Muscle of arm (tissue), 14 donors: ENCODE results near the gene FCHO2. TPM values are rescaled to one million over a fixed set of nuclear protein-coding genes. Genes with fewer than 3 reads are reported as not detected.
"Not testable (repeated sequence)": the region's sequence is repeated elsewhere in the genome, so short reads cannot be mapped to it uniquely, and the experiment has no call there.

Source experiments
- DNase-seq: peaks from one replicate; pipeline ENCODE4 v3.0.0-alpha.2; 2013
- long read RNA-seq, 11 donors: transcript quantifications; one replicate each; lab custom pipeline, GENCODE V29; 2026
- polyA plus RNA-seq, 12 donors: library from polyadenylated mRNA; unstranded; fragments of 120-200 nt; gene quantifications; one replicate each; pipeline ENCODE4 v1.2.1, GENCODE V29; 2013; ENCODE audit not compliant: insufficient read length in 12 of 12

The FCHO2 gene, protein sequence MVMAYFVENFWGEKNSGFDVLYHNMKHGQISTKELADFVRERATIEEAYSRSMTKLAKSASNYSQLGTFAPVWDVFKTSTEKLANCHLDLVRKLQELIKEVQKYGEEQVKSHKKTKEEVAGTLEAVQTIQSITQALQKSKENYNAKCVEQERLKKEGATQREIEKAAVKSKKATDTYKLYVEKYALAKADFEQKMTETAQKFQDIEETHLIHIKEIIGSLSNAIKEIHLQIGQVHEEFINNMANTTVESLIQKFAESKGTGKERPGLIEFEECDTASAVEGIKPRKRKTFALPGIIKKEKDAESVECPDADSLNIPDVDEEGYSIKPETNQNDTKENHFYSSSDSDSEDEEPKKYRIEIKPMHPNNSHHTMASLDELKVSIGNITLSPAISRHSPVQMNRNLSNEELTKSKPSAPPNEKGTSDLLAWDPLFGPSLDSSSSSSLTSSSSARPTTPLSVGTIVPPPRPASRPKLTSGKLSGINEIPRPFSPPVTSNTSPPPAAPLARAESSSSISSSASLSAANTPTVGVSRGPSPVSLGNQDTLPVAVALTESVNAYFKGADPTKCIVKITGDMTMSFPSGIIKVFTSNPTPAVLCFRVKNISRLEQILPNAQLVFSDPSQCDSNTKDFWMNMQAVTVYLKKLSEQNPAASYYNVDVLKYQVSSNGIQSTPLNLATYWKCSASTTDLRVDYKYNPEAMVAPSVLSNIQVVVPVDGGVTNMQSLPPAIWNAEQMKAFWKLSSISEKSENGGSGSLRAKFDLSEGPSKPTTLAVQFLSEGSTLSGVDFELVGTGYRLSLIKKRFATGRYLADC
- polyA plus RNA-seq = 10 to 100 TPM in 11 of 12 donors, not detected in 1; 15.3 to 28.6 (median 22.1) TPM
- long read RNA-seq, donor 1 = 0 reads
- long read RNA-seq, donor 2 = 0 reads
- long read RNA-seq, donor 3 = 0 reads
- long read RNA-seq, donor 4 = 0 reads
- long read RNA-seq, donor 5 = 0 reads
- long read RNA-seq, donor 6 = 0 reads
- long read RNA-seq, donor 7 = 0 reads
- long read RNA-seq, donor 8 = 0 reads
- long read RNA-seq, donor 9 = 0 reads
- long read RNA-seq, donor 10 = 0 reads
- long read RNA-seq, donor 11, partial matches to known transcripts = 6 of 6 reads
- long read RNA-seq, donor 11, other reads (novel, unspliced or antisense) = 0 of 6 reads

- DNase-seq = peak; percentile 98
Observed at GRCh38 chr5:72955768-72956323, at the start of gene FCHO2. Gene FCHO2, plus strand, starts transcription at chr5:72956041. Its CDS starts 56 bp downstream, at chr5:72956097.

DNA sequence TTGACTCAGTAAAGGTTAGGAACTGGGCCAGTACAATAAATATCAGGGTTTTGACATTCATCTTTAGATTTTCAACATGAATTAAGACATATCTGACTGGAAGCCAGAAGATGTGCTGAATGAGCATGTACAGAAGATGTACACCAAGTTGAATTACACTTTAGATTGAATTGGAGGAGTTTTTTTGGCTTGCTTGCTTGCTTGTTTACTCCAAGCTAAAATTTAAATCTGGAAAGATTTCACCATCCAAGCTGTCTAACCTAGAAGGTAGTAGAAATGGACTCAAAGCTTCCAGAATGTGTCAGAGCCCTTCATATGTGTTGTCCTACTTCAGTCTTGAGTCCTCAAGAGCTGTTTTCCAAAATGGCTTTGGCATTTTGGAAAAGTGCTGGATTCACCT lies 49.0 kb upstream of the FCHO2 start:
- DNase-seq = no peak

DNA sequence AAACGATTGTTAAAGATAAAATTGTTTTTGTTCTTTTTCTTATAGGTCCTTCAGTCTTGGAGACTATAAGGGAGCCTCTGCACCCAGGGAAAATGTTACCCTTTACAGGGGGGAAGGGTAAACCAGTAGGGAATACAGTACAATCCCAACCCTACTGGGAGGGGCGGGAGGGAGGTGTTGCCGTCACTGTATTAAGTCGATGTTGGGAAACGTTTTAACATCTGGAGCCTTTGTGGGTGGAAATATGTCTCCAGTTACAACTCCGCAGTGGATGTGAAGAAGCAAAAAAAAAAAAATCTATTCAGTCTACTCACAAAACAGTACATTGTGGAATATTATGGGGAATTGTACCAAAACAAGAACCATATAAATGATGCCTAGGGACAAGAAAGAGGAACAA lies 47.2 kb upstream of the FCHO2 start:
- peak; percentile 22 for DNase-seq

DNA sequence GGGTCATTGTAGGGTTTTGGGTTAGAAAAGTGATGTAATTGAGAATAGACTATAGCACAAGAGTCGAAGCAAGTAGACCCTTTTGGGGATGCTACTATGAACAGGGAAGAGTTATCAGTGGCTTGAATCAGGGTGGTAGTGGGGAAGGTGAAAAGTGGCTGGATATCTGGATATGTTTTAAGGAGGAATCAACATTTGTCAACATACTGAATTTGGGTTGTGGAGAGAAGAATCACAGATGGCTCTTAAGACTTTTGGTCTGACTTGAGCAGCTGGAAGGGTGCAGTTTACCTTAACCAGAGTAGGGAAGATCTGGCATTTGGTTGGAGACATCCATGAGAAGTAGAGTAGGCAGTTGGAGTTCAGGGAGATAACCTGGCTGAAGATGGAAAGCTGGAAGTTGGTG lies 38.5 kb upstream of the FCHO2 start:
- no peak for DNase-seq

GRCh38 chr5:72920690-72921502 lies 34.9 kb upstream of the FCHO2 start:
- no peak for DNase-seq

- no peak for DNase-seq
Observed at GRCh38 chr5:72921886-72922285, 34.0 kb upstream of the FCHO2 start.

- DNase-seq = no peak
Observed at GRCh38 chr5:72922422-72922821, 33.4 kb upstream of the FCHO2 start.

DNA sequence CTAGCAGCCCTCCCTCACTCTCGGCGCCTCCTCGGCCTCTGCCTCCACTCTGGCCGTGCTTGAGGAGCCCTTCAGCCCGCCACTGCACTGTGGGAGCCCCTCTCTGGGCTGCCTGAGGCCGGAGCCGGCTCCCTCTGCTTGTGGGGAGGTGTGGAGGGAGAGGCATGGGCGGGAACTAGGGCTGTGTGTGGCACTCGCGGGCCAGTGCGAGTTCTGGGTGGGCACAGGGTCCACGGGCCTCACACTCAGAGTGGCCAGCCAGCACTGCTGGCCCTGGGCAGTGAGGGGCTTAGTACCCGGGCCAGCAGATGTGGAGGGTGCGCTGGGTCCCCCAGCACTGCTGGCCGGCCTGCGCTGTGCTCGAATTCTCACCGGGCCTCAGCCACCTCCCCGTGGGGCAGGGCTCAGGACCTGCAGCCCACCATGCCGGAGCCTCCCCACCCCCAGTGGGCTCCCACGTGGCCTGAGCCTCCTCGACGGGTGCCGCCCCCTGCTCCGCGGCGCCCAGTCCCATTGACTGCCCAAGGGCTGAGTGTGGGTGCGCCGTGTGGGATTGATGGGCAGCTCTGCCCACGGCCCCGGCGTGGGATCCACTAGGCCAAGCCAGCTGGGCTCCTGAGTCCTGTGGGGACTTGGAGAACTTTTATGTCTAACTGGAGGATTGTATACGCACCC lies 30.4 kb upstream of the FCHO2 start:
- DNase-seq = no peak

DNA sequence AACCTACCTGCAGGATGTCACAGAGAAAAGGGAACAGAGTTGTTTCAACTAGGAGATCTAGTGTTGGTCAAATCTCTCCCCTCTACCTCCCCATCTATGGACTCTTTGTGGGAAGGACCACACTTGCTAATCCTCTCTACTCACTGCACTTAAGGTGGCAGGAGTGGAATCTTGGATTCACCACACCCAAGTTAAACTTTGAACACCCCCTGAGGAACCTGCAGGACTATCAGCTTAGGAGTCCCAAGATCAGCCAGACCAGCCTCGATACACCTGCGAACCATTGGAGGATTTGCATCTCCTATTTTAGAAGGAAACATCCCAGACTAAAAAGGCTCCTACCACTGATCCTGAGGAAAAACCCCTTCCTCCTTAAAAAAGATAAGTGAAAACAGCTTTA lies 23.2 kb upstream of the FCHO2 start:
- DNase-seq = not testable (repeated sequence)

DNA sequence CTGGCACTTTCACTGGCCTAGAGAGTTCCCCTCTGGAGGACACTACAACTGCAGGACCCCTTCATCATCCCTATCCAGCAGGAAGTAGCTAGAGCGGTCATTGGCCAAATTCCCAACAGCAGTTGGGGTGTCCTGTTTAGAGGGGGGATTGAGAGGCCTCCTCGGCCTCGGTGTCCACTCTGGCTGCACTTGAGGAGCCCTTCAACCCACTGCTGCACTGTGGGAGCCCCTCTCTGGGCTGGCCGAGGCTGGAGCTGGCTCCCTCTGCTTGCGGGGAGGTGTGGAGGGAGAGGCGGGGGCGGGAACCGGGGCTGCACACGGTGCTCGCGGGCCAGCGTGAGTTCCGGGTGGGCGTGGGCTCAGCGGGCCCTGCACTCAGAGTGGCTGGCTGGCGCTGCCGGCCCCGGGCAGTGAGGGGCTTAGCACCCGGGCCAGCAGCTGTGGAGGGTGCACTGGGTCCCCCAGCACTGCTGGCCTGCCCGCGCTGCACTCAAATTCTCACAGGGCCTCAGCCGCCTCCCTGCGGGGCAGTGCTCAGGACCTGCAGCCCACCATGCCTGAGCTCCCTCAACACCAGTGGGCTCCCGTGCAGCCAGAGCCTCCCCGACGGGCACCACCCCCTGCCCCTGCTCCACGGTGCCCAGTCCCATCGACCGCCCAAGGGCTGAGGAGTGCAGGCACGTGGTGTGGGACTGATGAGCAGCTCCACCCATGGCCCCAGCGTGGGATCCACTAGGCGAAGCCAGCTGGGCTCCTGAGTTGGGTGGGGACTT lies 20.7 kb upstream of the FCHO2 start:
- DNase-seq = not testable (repeated sequence)

DNA sequence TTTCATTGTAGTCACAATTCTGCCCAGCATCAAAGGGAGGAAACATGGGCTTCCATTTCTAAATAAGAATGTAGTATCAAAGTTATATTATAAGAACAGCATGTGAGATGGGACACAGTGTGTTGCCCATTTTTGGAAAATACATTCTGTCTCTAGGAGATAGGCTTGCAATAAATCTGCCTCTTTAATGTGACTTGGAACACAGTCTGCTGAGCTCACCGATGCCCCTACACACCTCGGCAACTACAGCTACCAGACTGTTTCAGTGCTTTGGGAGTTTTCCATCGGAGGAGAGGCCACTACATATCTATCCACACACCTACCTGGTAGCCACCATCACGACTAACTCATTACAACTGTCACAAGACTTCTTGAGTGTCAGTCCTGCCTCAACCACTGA lies 18.9 kb upstream of the FCHO2 start:
- no peak for DNase-seq

- DNase-seq = no peak
Observed at GRCh38 chr5:72937517-72938061, 18.3 kb upstream of the FCHO2 start.

DNA sequence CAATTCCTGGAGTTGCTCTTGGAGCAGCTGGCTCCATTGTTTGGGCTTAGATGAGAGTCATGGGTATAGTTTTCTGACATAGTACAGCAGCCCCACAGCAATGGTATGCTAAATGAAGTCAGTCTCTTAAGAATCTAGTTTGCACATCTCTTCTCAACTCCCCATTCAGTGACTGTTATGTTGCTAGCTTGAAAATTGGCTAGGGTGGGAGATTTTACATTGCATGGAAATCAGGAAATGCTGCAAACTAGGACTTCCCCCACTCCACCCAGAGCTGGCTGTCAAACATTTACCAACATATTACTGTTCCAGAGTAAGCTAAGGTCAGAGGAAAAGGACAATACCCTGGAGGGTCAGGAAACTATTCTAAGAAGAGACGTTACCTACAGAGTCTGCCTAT lies 17.6 kb upstream of the FCHO2 start:
- DNase-seq = no peak

GRCh38 chr5:72940082-72940481 lies 15.8 kb upstream of the FCHO2 start:
- DNase-seq = no peak

DNA sequence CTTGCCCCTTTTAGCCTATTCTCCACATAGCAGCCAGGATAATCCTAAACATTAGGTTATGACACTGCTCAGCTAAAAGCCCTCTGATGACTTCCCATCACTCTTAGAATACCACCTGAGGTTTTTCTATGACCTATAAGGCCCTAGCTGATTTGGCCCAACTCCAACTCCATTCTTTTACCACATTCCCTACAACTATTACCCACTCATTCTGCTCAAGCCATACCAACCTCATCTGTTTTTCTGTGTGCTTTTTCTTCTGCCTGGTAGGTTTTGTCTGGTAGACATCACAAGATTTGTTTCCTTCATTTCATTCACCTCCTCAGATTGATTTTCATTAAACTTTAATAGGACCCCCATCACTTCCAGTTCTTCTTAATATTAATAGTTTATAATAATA lies 12.5 kb upstream of the FCHO2 start:
- no peak for DNase-seq

GRCh38 chr5:72947498-72947897 lies 8.3 kb upstream of the FCHO2 start:
- no peak for DNase-seq

GRCh38 chr5:72949481-72949880 lies 6.4 kb upstream of the FCHO2 start:
- DNase-seq = no peak

GRCh38 chr5:72951671-72952468 lies 4.0 kb upstream of the FCHO2 start:
- no peak for DNase-seq

DNA sequence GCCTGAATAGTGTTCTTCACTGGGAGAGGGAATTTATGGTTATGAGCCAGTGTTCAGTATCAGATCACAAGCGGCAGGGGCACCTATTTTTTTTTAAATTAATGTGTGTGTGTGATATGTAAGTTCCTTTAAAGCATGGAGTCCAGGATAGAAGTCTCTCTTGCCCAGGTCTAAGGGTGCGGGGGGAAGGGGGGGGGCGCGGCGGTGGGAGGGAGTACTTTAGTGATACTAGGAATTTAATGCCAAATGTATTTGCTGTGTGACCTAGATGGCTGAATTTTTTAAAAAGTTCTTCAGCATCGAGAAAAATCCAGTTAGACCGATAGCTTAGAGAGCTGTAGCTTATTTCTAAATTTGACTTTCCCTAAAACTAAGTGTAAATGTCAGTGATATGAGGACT lies 1.5 kb upstream of the FCHO2 start:
- no peak for DNase-seq
